ENCODE measurements around the gene SUPV3L1.

GRCh38 chr10:69130251-69130650 is 49.8 kb upstream of the SUPV3L1 start:
- no peak for TF ChIP-seq CTCF (optimal IDR thresholded peaks at IDR 0.05 in 1 of 3, IDR thresholded peaks at IDR 0.05 in 1 of 3, conservative IDR thresholded peaks at IDR 0.05 in 1 of 3; ENCODE audit: extremely low read depth in 1 of 3, insufficient read depth in 2 of 3, low read length in 3 of 3)
- TF ChIP-seq EZH2 (IDR thresholded peaks at IDR 0.05; ENCODE audit: low read length), result no peak

All from keratinocyte (primary cell).